Trophoblast cell (in vitro differentiated cells and primary cell): ENCODE measurements around the gene ENOSF1.

Experiments used
- DNase-seq, 2 donors: peaks; one replicate each; pipeline ENCODE4 v3.0.0-alpha.2; 2016
- H2AFZ ChIP-seq: 2 replicates; pipeline ENCODE4 v1.6.1; 2013; ENCODE audit warnings: low read length, moderate library complexity, mild to moderate bottlenecking; ENCODE audit not compliant: insufficient read depth, poor library complexity
- H2AK5ac ChIP-seq: 2 replicates; pipeline ENCODE4 v1.6.1; 2013; ENCODE audit warnings: mild to moderate bottlenecking, low read length
- H2BK120ac ChIP-seq: 2 replicates; pipeline ENCODE4 v1.6.1; 2013; ENCODE audit warnings: low read length, mild to moderate bottlenecking, moderate library complexity; ENCODE audit not compliant: insufficient read depth, poor library complexity
- H2BK12ac ChIP-seq: 2 replicates; pipeline ENCODE4 v1.6.1; 2013; ENCODE audit warnings: mild to moderate bottlenecking, low read length, moderate library complexity
- H2BK5ac ChIP-seq: 2 replicates; pipeline ENCODE4 v1.6.1; 2013; ENCODE audit warnings: low read length, low read depth, moderate library complexity, mild to moderate bottlenecking; ENCODE audit not compliant: poor library complexity
- H3K14ac ChIP-seq: 2 replicates; pipeline ENCODE4 v1.6.1; 2013; ENCODE audit warnings: mild to moderate bottlenecking, low read length
- H3K18ac ChIP-seq: 2 replicates; pipeline ENCODE4 v1.6.1; 2013; ENCODE audit warnings: mild to moderate bottlenecking, low read length
- H3K23ac ChIP-seq: 2 replicates; pipeline ENCODE4 v1.6.1; 2013; ENCODE audit warnings: low read length
- H3K27ac ChIP-seq: 2 replicates; pipeline ENCODE4 v1.5.1; 2013; ENCODE audit warnings: low read depth, mild to moderate bottlenecking, inconsistent platforms, low read length, moderate library complexity
- H3K27me3 ChIP-seq: 2 replicates; pipeline ENCODE4 v1.6.1; 2013; ENCODE audit warnings: inconsistent platforms, mild to moderate bottlenecking, low read length, moderate library complexity; ENCODE audit not compliant: insufficient read depth
- H3K36me3 ChIP-seq, 2 experiments: 1 replicate in 1 of 2; 2 replicates in 1 of 2; pipeline ENCODE4 v1.6.1; 2013; ENCODE audit warnings: low read length in 2 of 2, mild to moderate bottlenecking in 2 of 2, moderate library complexity in 1 of 2; ENCODE audit not compliant: insufficient read depth in 2 of 2, control insufficient read depth in 1 of 2
- H3K4ac ChIP-seq: 2 replicates; pipeline ENCODE4 v1.6.1; 2013; ENCODE audit warnings: low read depth, mild to moderate bottlenecking, low read length, moderate library complexity
- H3K4me1 ChIP-seq, 2 experiments: 1 replicate in 1 of 2; 2 replicates in 1 of 2; pipeline ENCODE4 v1.6.1; 2013; ENCODE audit warnings: low read length in 2 of 2, mild to moderate bottlenecking in 2 of 2, moderate library complexity in 1 of 2; ENCODE audit not compliant: insufficient read depth in 2 of 2, control insufficient read depth in 1 of 2
- H3K4me2 ChIP-seq: 2 replicates; pipeline ENCODE4 v1.6.1; 2013; ENCODE audit warnings: inconsistent platforms, mild to moderate bottlenecking, low read length, moderate library complexity
- H3K4me3 ChIP-seq: 2 replicates; pipeline ENCODE4 v1.5.1; 2013; ENCODE audit warnings: mild to moderate bottlenecking, low read depth, low read length, inconsistent platforms
- H3K79me1 ChIP-seq: one replicate; pipeline ENCODE4 v1.6.1; 2013; ENCODE audit warnings: low read length
- H3K79me2 ChIP-seq: 2 replicates; pipeline ENCODE4 v1.6.1; 2013; ENCODE audit warnings: low read length, mild to moderate bottlenecking; ENCODE audit not compliant: control insufficient read depth, insufficient read depth, poor library complexity
- H3K9ac ChIP-seq: 2 replicates; pipeline ENCODE4 v1.6.1; 2013; ENCODE audit warnings: mild to moderate bottlenecking, low read length
- H3K9me3 ChIP-seq: 2 replicates; pipeline ENCODE4 v1.6.1; 2013; ENCODE audit warnings: low read depth, mild to moderate bottlenecking, control low read depth, inconsistent platforms, low read length; ENCODE audit not compliant: insufficient read depth
- H4K12ac ChIP-seq: 2 replicates; pipeline ENCODE4 v1.6.1; 2013; ENCODE audit warnings: low read depth, mild to moderate bottlenecking, low read length, moderate library complexity
- H4K8ac ChIP-seq: 2 replicates; pipeline ENCODE4 v1.6.1; 2013; ENCODE audit warnings: low read depth, mild to moderate bottlenecking, low read length, moderate library complexity
- H4K91ac ChIP-seq: one replicate; pipeline ENCODE4 v1.6.1; 2013; ENCODE audit warnings: low read depth, mild to moderate bottlenecking, low read length, moderate library complexity
- WGBS: extraction: QIAGEN DNeasy Blood & Tissue Kit; methylation state at CpG from one replicate; pipeline ENCODE4 v1.1.7; 2013; ENCODE audit warnings: missing lambda C conversion rate; ENCODE audit not compliant: insufficient read length, insufficient coverage; ENCODE audit errors: extremely low coverage; 5-methylcytosine and 5-hydroxymethylcytosine counted together

The ENOSF1 gene

DNA sequence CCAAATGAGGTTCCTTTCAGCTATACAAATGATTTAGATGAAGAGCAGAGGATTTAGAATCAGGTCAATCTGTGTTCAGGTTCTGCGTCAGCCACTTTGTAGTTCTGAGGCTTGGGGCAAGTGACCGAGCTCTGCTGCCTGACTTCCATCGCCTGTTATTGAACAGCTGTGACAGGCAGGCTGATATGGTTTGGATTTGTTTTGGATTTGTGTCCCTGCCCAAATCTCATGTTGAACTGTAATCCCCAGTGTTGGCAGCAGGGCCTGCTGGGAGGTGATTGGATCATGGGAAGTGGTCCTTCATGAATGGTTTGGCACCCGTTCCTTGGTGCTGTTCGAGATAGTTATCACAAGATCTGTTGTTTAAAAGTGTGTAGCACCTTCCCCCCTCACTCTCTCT lies 36.4 kb downstream of the ENOSF1 start:
- H2BK120ac ChIP-seq: no peak overlapping the region
- peaks cover 12 to 28% of the 10 kb centered on the region in 2 experiments for H3K36me3 ChIP-seq
- no peak overlapping the region for H2AFZ ChIP-seq
- H3K4ac ChIP-seq: no peak overlapping the region
- H2AK5ac ChIP-seq: no peak overlapping the region
- H3K4me2 ChIP-seq: no peak overlapping the region
- no peak overlapping the region for H3K23ac ChIP-seq
- H3K27ac ChIP-seq: no peak overlapping the region
- WGBS: no CpG with 5 or more reads among the region's 5 CpGs
- H4K12ac ChIP-seq: no peak overlapping the region
- no peak for DNase-seq
- H2BK12ac ChIP-seq: no peak overlapping the region
- H3K9ac ChIP-seq: no peak overlapping the region
- no peak overlapping the region for H3K14ac ChIP-seq
- H3K27me3 ChIP-seq: no peaks in the 10 kb centered on the region
- no peaks in the 10 kb centered on the region for H3K9me3 ChIP-seq
- no peak overlapping the region for H3K4me3 ChIP-seq
- no peak overlapping the region for H2BK5ac ChIP-seq
- H3K79me2 ChIP-seq: no peaks in the 10 kb centered on the region
- H3K18ac ChIP-seq: no peak overlapping the region
- H4K8ac ChIP-seq: no peak overlapping the region
- no peaks in the 10 kb centered on the region for H3K4me1 ChIP-seq
- no peak overlapping the region for H4K91ac ChIP-seq
- no peaks in the 10 kb centered on the region for H3K79me1 ChIP-seq

DNA sequence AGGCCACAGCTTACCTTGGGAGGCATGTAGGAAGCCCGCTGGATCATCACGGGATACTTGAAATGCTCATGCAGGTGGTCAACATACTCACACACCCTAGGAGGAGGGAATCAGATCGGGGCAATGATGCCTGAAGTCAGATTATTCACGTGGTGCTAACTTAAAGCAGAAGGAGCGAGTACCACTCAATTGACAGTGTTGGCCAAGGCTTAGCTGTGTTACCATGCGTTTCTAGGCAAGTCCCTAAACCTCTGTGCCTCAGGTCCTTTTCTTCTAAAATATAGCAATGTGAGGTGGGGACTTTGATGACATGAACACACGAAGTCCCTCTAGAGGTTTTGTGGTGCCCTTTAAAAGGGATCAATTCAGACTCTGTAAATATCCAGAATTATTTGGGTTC lies 37.1 kb downstream of the ENOSF1 start:
- no CpG with 5 or more reads among the region's 7 CpGs for WGBS

GRCh38 chr18:673769-674168 lies 38.7 kb downstream of the ENOSF1 start:
- no peak overlapping the region for H4K12ac ChIP-seq
- no peak overlapping the region for H2AFZ ChIP-seq
- no peak overlapping the region for H3K4me2 ChIP-seq
- no peak overlapping the region for H2BK120ac ChIP-seq
- no peak overlapping the region for H3K27ac ChIP-seq
- no peak overlapping the region for H3K14ac ChIP-seq
- H4K91ac ChIP-seq: no peak overlapping the region
- no peaks in the 10 kb centered on the region for H3K4me1 ChIP-seq
- no peak overlapping the region for H3K4me3 ChIP-seq
- no peak overlapping the region for H4K8ac ChIP-seq
- no peaks in the 10 kb centered on the region for H3K79me2 ChIP-seq
- H3K79me1 ChIP-seq: no peaks in the 10 kb centered on the region
- DNase-seq: no peak
- H3K4ac ChIP-seq: no peak overlapping the region
- no peak overlapping the region for H3K18ac ChIP-seq
- H2AK5ac ChIP-seq: no peak overlapping the region
- H3K9ac ChIP-seq: no peak overlapping the region
- H2BK5ac ChIP-seq: no peak overlapping the region
- WGBS: no CpG with 5 or more reads among the region's 5 CpGs
- H3K23ac ChIP-seq: no peak overlapping the region
- H2BK12ac ChIP-seq: no peak overlapping the region
- peaks cover 25 to 47% of the 10 kb centered on the region in 2 experiments for H3K36me3 ChIP-seq
- H3K9me3 ChIP-seq: peaks cover 1% of the 10 kb centered on the region
- H3K27me3 ChIP-seq: no peaks in the 10 kb centered on the region

More for the DNA sequence above, 37.1 kb downstream of the ENOSF1 start:
- H3K4me1 ChIP-seq: no peaks in the 10 kb centered on the region
- no peak overlapping the region for H3K27ac ChIP-seq
- H2BK12ac ChIP-seq: no peak overlapping the region
- H4K12ac ChIP-seq: no peak overlapping the region
- no peak overlapping the region for H2BK5ac ChIP-seq
- H3K4me2 ChIP-seq: no peak overlapping the region
- peaks cover 16 to 35% of the 10 kb centered on the region in 2 experiments for H3K36me3 ChIP-seq
- H4K8ac ChIP-seq: no peak overlapping the region
- H3K23ac ChIP-seq: no peak overlapping the region
- H3K14ac ChIP-seq: no peak overlapping the region
- no peak for DNase-seq
- no peak overlapping the region for H3K4ac ChIP-seq
- no peak overlapping the region for H2BK120ac ChIP-seq
- H3K9me3 ChIP-seq: peaks cover 1% of the 10 kb centered on the region
- H3K79me1 ChIP-seq: no peaks in the 10 kb centered on the region
- H3K79me2 ChIP-seq: no peaks in the 10 kb centered on the region
- peak overlapping the region; percentile 51 for H3K4me3 ChIP-seq
- H3K9ac ChIP-seq: no peak overlapping the region
- no peak overlapping the region for H2AK5ac ChIP-seq
- no peak overlapping the region for H4K91ac ChIP-seq
- no peak overlapping the region for H2AFZ ChIP-seq
- H3K27me3 ChIP-seq: no peaks in the 10 kb centered on the region
- H3K18ac ChIP-seq: no peak overlapping the region

- Histone ChIP-seq H2BK12ac (no peak overlapping the region), H4K91ac (no peak overlapping the region), H2BK120ac (no peak overlapping the region), H2AFZ (no peak overlapping the region), H3K14ac (no peak overlapping the region), H3K4me2 (no peak overlapping the region), H2BK5ac (no peak overlapping the region), H3K4me3 (no peak overlapping the region), H3K23ac (no peak overlapping the region), H3K9ac (no peak overlapping the region), H3K18ac (no peak overlapping the region), H3K9me3 (peaks cover 1% of the 10 kb centered on the region), H3K4ac (no peak overlapping the region), H3K79me1 (no peaks in the 10 kb centered on the region), H4K12ac (no peak overlapping the region), H2AK5ac (no peak overlapping the region), H3K36me3 (peaks cover 26 to 48% of the 10 kb centered on the region in 2 experiments), H3K79me2 (no peaks in the 10 kb centered on the region), H4K8ac (no peak overlapping the region), H3K27ac (no peak overlapping the region), H3K4me1 (no peaks in the 10 kb centered on the region), H3K27me3 (no peaks in the 10 kb centered on the region)
- no peak for DNase-seq
- no CpG with 5 or more reads among the region's 3 CpGs for WGBS
Observed at GRCh38 chr18:673317-673716, 39.1 kb downstream of the ENOSF1 start.
